Measurements from ENCODE around the gene RARS2.
"Not testable (repeated sequence)": the region's sequence is repeated elsewhere in the genome, so short reads cannot be mapped to it uniquely, and the experiment has no call there.

Gene RARS2

DNA sequence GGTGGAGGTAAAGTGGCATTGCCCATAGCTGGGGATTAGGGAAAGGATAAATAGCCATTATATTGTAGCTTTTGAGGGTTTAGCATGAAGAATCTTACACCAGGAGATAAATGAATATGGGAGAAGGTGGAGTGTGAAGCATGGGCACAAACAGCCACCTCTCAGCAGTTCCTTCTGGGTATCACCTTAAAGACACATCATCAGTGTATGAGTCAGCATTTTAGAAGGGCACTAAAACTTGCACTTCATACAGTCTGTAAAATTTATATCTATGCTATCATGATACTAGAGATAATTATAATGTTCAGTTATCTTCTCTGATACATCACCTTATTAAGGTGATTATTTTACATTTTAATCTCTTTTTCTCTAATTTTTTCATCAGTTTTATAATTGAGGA lies 91.7 kb downstream of the RARS2 start:
- DNase-seq (ENCODE audit: low read depth): no peak

DNA sequence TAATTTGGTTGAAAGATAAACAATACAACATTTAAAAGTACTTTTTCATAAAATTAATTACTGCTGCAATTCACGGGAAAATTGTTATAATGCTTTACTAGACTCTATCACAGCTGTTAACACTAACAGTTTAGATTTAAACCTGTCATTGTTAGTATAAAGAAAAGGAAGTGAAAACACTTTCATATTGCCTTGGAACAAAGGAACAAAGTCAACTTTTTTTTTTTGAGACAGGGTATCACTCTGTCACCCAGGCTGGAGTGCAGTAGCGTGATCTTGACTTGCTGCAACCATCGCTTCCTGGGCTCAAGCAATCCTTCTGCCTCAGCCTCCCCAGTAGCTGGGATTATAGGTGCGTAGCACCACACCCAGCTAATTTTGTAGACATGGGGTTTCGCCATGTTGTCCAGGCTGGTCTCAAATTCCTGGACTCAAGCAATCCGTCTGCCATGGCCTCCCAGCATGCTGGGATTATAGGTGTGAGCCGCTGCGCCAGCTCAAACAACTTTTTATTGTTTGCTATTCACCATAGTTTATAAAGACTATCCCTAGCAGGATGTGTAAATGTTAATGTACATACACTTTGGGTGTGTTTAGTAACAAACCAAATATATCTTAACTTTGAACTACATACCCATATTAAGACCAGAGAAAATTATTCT lies 94.9 kb downstream of the RARS2 start:
- no peak for DNase-seq (ENCODE audit: low read depth)

GRCh38 chr6:87489326-87489725 lies 100.5 kb downstream of the RARS2 start:
- DNase-seq (ENCODE audit: low read depth): not testable (repeated sequence)

DNA sequence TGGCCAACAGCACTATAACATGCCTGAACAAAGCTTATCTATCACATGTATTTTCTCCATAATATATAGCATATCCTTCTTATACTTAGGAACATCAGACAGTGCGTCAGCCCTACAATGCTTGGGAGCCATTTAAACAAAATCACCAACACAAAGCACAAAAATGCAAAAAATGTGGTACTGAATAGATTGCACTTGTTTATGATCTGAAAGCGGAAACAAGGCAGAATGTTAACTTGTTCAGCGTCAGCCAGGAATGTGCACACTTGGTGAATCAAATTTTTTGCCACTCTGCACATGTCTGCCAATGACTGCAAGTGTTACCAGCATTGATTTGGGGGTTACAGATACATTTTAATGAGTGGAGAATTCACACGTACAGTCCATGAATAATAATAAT lies 102.2 kb downstream of the RARS2 start:
- DNase-seq (ENCODE audit: low read depth): no peak

DNA sequence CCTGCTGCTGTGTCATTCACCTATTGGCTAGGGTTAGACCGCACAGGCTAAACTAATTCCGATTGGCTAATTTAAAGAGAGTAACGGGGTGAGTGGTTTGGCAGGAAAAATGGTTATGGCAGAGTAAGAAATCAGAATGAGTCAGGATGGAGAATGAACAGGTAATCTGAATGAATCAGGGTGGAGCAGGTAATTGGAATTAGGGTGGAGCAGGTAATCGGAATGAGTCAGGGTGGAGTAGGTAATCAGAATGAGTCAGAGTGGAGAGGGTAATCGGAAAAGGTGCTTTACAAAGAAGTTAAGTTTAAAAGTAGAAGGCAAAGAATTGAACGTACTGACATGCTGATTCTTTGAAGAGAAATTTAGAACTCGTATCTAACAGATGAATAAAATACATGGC lies 105.3 kb downstream of the RARS2 start:
- DNase-seq (ENCODE audit: low read depth): no peak

DNA sequence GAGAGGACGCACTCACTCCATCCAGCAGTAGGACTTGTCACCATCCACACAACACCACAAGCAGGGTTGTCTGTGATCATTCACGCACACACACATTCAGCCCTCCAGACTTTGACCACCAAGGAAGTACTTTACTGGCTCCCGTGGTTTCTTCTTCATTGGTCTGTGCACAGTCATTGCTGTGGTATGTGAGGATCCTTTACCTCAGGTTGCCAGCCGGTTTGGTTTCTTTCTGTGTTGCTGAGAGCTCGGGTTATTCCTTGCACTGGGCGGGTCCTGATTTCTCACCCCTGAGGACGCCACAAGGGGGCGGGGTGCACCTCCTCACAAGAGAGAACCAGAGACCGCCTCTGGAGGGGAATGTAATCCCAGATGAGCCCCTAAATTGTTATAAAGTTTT lies 105.9 kb downstream of the RARS2 start:
- DNase-seq (ENCODE audit: low read depth): no peak

DNA sequence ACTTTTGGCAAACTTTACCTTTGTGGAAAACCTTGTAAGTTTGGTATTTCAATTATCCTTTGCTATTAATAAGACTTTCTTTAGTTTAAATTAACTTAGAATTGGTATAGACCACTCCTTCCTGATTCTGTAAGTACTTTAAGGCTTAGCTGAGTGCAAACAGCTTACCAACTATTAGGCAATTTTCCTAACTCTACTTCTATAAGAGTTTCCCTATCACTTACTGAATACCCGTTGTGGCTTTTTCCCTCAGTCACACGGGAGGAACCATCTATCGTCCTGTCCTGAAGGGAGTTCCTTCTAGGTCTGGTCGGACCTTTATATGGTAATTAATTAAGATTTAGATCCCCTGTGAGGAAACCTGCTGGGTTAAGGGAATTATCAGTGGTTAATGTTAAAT lies 107.4 kb downstream of the RARS2 start:
- DNase-seq (ENCODE audit: low read depth): no peak

DNA sequence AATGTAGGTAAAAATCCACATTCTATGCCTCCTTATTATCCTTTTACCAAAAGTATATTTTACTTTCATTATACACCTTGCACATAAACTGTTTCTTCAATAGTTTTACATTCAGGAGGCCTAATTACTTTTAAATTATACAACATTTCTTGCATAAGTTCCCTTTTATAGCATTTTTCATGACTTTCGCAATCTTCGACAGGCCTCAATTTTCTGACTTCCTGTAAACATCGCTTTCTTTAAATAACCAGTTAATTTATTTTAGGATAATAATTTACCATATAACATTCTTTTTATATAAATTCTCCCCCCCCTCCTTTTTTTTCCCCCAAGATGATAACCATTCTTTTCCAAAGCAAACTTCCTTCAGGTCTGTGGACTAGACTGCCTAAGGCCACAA lies 107.9 kb downstream of the RARS2 start:
- no peak for DNase-seq (ENCODE audit: low read depth)

GRCh38 chr6:87473419-87473903 lies 116.3 kb downstream of the RARS2 start:
- no peak for DNase-seq (ENCODE audit: low read depth)

GRCh38 chr6:87472525-87473418 lies 117.0 kb downstream of the RARS2 start, which contains the start of gene SLC35A1:
Gene SLC35A1 (plus strand): TSS chr6:87472974. CDS start chr6:87473004, 30 bp downstream.
- DNase-seq (ENCODE audit: low read depth): peak; percentile 76

DNA sequence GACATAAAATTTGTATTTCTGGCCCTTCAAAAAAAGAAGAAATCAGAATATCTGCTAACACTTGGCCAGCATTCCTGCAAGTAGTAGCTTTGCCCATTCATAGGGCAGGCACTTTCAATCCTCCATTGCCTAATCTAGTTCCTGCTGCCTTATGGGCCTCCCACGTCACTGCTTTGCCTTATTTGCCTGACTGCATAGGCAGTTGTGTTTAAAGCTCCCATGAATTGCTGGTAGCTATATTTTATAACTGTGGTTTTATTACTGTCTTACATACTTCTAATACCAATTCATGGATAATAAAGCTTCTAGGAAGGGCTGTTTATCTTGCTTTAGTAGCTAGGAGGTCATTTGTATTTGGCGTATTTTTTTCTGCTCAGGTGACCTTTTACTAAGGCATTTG lies 124.7 kb downstream of the RARS2 start:
- no peak for DNase-seq (ENCODE audit: low read depth)

Measured in activated T-helper 9 cell treated with anti-CD3 and anti-CD28 coated beads, Interleukin-2, amount 50 U/mL, for 16 hours (primary cell).